Measurements from ENCODE around the gene ADTRP.

DNA sequence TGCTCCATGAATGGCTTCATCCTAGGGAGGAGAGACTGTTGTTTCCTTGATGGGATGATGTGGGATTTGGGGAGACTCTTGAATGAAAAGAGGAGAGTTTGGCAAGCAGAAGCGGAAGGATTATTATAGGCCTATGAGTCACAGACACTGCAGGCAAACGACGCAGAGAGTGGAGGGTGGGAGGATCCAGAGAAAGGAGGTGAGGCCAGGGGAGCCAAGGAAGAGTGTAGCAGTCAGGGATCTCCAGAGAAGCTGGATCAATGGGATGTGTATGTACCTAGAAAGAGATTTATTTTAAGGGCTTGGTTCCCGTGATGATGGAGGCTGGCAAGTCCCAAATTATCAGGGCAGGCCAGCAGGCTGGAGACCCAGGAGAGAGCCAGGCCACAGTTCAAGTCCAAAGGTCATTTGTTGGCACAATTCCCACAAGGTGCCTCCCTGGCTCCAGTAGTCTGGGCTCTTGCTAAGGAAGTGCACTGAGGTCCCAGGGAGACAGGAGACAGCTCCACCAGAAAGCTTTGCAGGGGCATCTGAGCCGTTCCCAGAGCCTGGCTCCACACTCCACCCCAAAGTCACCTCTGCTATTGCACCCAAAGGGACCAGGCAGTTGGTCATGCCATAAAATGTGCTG is 76.0 kb downstream of the ADTRP start:
- TF ChIP-seq EZH2 (IDR thresholded peaks at IDR 0.05) (no peak), CTCF (IDR thresholded peaks at IDR 0.05 in 2 of 3, conservative IDR thresholded peaks at IDR 0.05 in 1 of 3; ENCODE audit: borderline replicate concordance in 1 of 3, insufficient read depth in 1 of 3, low read depth in 2 of 3, low read length in 2 of 3) (no peak), REST (IDR thresholded peaks at IDR 0.05; ENCODE audit: low read depth) (no peak)

Measured in HCT116 (cell line).